Measurements from ENCODE around the gene WNT3A.
"Not testable (repeated sequence)": the region's sequence is repeated elsewhere in the genome, so short reads cannot be mapped to it uniquely, and the experiment has no call there.

GRCh38 chr1:227975583-227976283, 31.1 kb upstream of the WNT3A start:
- not testable (repeated sequence) for TF ChIP-seq EP300 (IDR thresholded peaks at IDR 0.05; ENCODE audit: low read depth); POLR2AphosphoS5 (IDR thresholded peaks at IDR 0.05)

Measured in transverse colon (tissue), 3 donors.